B cell (primary cell): Measurements from ENCODE around the gene FIBP.

Experiments
- EZH2 ChIP-seq: IDR thresholded peaks from 2 replicates; pipeline ENCODE4 v1.6.1; 2012; ENCODE audit warnings: borderline replicate concordance, low read depth, mild to moderate bottlenecking, moderate library complexity, low read length; ENCODE audit not compliant: insufficient read depth, poor library complexity, severe bottlenecking
- TF ChIP-seq, protein P1 (sequence below): fragments of 200-600 bp; IDR thresholded peaks from one replicate; pipeline ENCODE4 v1.8.0; 2022; ENCODE audit warnings: antibody characterized with exemption, mild to moderate bottlenecking

GRCh38 chr11:65856689-65857499 lies 31.4 kb downstream of the FIBP start:
- TF ChIP-seq, protein P1, sequence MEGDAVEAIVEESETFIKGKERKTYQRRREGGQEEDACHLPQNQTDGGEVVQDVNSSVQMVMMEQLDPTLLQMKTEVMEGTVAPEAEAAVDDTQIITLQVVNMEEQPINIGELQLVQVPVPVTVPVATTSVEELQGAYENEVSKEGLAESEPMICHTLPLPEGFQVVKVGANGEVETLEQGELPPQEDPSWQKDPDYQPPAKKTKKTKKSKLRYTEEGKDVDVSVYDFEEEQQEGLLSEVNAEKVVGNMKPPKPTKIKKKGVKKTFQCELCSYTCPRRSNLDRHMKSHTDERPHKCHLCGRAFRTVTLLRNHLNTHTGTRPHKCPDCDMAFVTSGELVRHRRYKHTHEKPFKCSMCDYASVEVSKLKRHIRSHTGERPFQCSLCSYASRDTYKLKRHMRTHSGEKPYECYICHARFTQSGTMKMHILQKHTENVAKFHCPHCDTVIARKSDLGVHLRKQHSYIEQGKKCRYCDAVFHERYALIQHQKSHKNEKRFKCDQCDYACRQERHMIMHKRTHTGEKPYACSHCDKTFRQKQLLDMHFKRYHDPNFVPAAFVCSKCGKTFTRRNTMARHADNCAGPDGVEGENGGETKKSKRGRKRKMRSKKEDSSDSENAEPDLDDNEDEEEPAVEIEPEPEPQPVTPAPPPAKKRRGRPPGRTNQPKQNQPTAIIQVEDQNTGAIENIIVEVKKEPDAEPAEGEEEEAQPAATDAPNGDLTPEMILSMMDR = no peak
- no peak for TF ChIP-seq EZH2
